22Rv1 (cell line): Measurements from ENCODE around the gene LTBP1.

Experiments
- H3K27ac ChIP-seq: fragments of 450-650 bp; 2 replicates; pipeline ENCODE4 v1.5.1; 2017
- ZFX ChIP-seq: fragments of 450-650 bp; IDR thresholded peaks from 2 replicates; pipeline ENCODE4 v1.6.1; 2017; ENCODE audit warnings: antibody characterized with exemption, borderline replicate concordance
- TF ChIP-seq, protein P1 (sequence below): fragments of 450-650 bp; IDR thresholded peaks from 2 replicates; pipeline ENCODE4 v1.5.1; 2017; ENCODE audit warnings: mild to moderate bottlenecking

Gene LTBP1

DNA sequence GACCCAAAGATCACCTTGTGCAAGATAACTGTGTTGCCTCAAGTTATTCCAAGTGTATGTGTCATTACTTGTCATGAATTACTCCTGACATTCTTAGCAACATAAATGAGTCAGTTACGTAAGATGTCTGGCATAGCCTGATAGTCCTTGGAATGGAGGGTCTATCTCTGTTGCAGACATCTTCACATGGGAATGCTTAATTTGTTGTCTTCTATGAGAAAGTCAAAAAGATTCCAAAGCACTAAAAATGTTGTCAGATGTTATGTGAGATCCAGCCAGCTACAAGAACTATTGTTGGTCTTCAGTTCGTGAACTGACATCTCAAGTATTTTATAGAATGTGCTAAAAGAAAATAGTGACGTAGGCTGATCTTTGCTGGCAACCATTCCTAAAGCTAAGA is 351.5 kb downstream of the LTBP1 start:
- H3K27ac ChIP-seq: no peak overlapping the region
- TF ChIP-seq ZFX: no peak
- TF ChIP-seq, protein P1, sequence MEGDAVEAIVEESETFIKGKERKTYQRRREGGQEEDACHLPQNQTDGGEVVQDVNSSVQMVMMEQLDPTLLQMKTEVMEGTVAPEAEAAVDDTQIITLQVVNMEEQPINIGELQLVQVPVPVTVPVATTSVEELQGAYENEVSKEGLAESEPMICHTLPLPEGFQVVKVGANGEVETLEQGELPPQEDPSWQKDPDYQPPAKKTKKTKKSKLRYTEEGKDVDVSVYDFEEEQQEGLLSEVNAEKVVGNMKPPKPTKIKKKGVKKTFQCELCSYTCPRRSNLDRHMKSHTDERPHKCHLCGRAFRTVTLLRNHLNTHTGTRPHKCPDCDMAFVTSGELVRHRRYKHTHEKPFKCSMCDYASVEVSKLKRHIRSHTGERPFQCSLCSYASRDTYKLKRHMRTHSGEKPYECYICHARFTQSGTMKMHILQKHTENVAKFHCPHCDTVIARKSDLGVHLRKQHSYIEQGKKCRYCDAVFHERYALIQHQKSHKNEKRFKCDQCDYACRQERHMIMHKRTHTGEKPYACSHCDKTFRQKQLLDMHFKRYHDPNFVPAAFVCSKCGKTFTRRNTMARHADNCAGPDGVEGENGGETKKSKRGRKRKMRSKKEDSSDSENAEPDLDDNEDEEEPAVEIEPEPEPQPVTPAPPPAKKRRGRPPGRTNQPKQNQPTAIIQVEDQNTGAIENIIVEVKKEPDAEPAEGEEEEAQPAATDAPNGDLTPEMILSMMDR: no peak

DNA sequence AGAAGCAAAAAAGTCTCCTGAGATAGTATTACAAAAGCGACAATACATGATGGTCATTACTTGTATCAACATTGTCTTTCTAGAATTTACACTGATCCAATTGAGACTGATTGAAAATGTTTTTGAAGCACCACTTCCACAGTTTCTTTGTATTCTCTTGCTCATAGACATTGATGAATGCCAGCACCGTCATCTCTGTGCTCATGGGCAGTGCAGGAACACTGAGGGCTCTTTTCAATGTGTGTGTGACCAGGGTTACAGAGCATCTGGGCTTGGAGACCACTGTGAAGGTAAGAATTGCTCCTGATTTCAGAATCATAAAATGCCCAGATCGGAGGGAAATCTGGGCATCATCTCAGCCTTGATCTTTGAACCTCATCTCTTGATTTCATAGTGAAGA is 354.6 kb downstream of the LTBP1 start:
- H3K27ac ChIP-seq: no peak overlapping the region
- TF ChIP-seq ZFX: no peak
- TF ChIP-seq, protein P1: no peak

DNA sequence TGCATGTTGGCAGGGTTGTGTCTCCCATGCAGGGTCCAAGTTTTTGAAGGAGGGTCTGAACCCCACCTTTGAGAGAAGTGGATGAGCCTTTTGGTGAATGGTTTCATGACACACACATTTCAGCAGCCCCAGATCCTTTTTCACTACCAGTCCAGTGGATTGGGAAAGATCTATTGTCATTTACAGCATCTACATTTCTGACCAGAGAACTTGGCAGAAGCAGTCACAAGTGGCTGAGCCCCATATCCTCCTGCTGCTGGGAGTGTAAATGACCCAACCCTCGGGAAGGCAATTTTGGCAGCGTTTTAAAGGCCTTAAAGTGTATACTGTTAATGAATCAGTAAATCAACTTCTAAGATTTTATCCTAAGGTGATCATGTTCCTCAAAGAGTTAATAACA is 355.6 kb downstream of the LTBP1 start:
- TF ChIP-seq, protein P1: no peak
- no peak for TF ChIP-seq ZFX
- no peak overlapping the region for H3K27ac ChIP-seq

DNA sequence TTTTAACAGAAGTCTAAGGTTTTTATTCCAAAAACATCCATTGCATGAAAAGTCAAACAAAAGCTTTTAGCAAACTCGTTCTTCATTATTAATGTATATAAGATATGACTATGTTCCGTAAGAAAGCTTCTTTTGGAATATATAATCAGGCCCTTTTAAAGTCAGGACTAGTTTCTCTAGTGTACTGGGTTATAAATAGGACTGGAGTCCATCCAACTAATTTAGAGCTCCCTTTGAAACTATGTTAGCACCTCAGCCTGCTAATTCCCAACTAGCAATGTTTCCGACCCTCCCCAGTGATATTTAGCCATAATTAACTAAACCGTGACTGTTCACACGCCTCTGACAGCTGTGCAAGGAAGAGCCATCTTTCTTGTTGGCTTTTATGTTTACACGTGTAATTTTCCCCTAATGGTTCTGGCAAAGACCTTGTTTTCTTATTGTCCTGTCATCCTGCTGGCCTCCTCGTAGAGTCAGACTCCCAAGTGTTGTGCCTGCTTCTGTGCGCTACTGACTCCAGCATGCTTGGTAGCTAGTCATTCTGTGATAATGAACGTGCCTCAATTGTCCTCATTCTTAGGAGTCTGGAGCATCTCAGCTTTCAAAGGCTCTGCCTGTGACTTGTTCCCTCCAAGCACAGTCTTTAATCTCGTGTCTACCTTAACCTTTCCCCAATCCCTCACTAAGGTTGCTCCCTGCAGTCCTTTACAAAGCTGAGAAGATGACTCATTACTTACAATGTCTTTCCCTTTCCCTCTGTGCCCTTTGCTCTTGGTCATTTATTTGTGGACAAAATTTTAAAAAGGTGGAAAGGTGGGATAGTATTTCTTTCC is 357.5 kb downstream of the LTBP1 start:
- TF ChIP-seq ZFX: no peak
- TF ChIP-seq, protein P1: no peak
- H3K27ac ChIP-seq: no peak overlapping the region

DNA sequence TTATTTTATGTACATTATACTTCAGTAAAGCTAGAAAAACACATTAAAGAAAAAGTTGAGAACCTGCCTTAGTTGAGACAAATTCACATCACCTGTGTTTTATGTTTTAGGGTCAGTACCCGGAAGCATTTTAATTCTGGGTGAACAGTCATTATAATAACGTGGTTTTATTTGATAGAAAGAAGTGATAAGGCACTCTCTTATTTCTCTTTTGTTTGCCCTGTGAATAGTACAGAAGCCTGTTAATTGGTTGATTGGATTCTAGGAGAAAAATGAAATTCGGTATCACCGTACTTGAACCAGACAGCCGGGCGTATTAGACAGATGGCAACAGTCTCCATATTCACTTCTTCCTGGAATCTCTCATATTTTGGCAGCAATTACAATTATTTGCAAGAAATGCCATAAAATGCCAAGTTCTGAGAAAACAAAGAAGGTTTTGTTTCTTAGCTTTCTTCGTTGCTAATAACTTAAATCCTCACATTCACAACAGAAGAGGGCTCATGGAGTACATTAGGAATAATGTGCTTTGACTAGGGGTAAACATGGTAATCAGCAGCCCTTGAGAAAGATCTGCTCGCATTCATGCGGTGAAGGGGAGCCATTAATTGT is 361.0 kb downstream of the LTBP1 start:
- no peak overlapping the region for H3K27ac ChIP-seq
- TF ChIP-seq ZFX: no peak
- TF ChIP-seq, protein P1: no peak

DNA sequence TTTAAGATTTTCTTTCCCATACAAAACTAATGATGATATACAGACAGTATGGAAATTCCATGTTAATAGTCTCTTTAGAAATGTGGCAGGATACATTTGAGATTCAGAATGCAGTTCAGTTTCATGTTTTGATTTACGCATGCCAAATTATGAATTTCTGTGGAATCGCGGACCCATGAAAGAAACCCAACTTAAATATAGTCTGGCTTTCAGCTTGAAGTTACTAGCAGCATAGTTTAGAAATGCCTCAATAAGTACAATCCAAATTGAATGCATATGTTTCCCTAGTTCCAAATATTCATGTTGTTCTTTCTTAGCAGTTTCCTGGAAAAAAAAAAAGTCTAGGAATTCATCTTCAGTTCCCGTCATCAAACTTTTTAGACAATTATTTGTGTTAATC is 365.6 kb downstream of the LTBP1 start:
- TF ChIP-seq ZFX: no peak
- TF ChIP-seq, protein P1: no peak
- no peak overlapping the region for H3K27ac ChIP-seq

DNA sequence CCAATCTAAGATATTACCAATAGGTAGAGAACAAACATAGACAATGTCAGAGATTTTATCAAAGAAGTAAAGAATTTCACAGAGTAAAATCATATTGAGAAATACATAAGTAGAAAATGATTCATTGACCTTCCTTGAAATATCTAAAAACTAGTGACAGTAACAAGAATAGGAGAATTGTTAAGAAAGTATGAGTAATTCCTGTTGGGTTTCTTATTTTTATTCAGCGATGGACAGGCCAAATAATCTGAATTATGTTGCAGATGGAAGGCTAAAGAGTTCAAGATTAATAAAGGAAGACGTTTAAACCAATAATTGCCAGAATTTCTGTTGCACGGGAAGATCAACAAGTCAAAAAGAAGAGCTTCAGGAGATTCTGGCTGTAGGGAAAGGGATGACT is 366.3 kb downstream of the LTBP1 start:
- TF ChIP-seq, protein P1: no peak
- TF ChIP-seq ZFX: no peak
- no peak overlapping the region for H3K27ac ChIP-seq
